IPS DF 6.9 (cell line): ENCODE data around the gene FARS2.
"Not testable (repeated sequence)": the region's sequence is repeated elsewhere in the genome, so short reads cannot be mapped to it uniquely, and the experiment has no call there.

Source experiments
- DNase-seq: peaks from one replicate; pipeline ENCODE4 v3.0.0-alpha.2; 2013; ENCODE audit warnings: low read depth, low spot score
- H3K27ac ChIP-seq: one replicate; pipeline ENCODE4 v1.5.1; 2013; ENCODE audit warnings: low read length, control low read depth
- H3K27me3 ChIP-seq: 2 replicates; pipeline ENCODE4 v1.6.1; 2013; ENCODE audit warnings: mild to moderate bottlenecking, low read length; ENCODE audit not compliant: control insufficient read depth, insufficient read depth
- H3K36me3 ChIP-seq: 2 replicates; pipeline ENCODE4 v1.6.1; 2013; ENCODE audit warnings: low read length; ENCODE audit not compliant: control insufficient read depth, insufficient read depth
- H3K4me1 ChIP-seq: 2 replicates; pipeline ENCODE4 v1.6.1; 2013; ENCODE audit warnings: low read length; ENCODE audit not compliant: control insufficient read depth, insufficient read depth
- H3K4me3 ChIP-seq: 2 replicates; pipeline ENCODE4 v1.5.1; 2013; ENCODE audit warnings: mild to moderate bottlenecking, low read length
- H3K9me3 ChIP-seq: 2 replicates; pipeline ENCODE4 v1.6.1; 2013; ENCODE audit warnings: low read length, inconsistent platforms; ENCODE audit not compliant: control insufficient read depth, insufficient read depth
- WGBS: extraction: QIAGEN DNeasy Blood & Tissue Kit; methylation state at CpG from one replicate; pipeline ENCODE4 v1.1.7; 2013; ENCODE audit warnings: mixed read lengths, missing lambda C conversion rate; ENCODE audit not compliant: insufficient read length, insufficient coverage; 5-methylcytosine and 5-hydroxymethylcytosine counted together

The FARS2 gene

GRCh38 chr6:5554226-5554625, 292.9 kb downstream of the FARS2 start:
- H3K27me3 ChIP-seq: no peaks in the 10 kb centered on the region
- no peaks in the 10 kb centered on the region for H3K4me1 ChIP-seq
- no peaks in the 10 kb centered on the region for H3K36me3 ChIP-seq
- no peaks in the 10 kb centered on the region for H3K9me3 ChIP-seq
- no peak overlapping the region for H3K4me3 ChIP-seq
- no peak overlapping the region for H3K27ac ChIP-seq
- WGBS: no CpG with 5 or more reads among the region's 1 CpG
- DNase-seq: no peak

GRCh38 chr6:5556011-5556410, 294.7 kb downstream of the FARS2 start:
- no CpG with 5 or more reads among the region's 7 CpGs for WGBS

GRCh38 chr6:5557506-5557905, 296.2 kb downstream of the FARS2 start:
- no CpG with 5 or more reads among the region's 5 CpGs for WGBS
- no peaks in the 10 kb centered on the region for H3K9me3 ChIP-seq
- no peaks in the 10 kb centered on the region for H3K27me3 ChIP-seq
- DNase-seq: no peak
- no peaks in the 10 kb centered on the region for H3K36me3 ChIP-seq
- H3K27ac ChIP-seq: no peak overlapping the region
- H3K4me1 ChIP-seq: no peaks in the 10 kb centered on the region
- H3K4me3 ChIP-seq: no peak overlapping the region

More at GRCh38 chr6:5556011-5556410, 294.7 kb downstream of the FARS2 start:
- no peaks in the 10 kb centered on the region for H3K27me3 ChIP-seq
- no peak overlapping the region for H3K27ac ChIP-seq
- no peak overlapping the region for H3K4me3 ChIP-seq
- no peaks in the 10 kb centered on the region for H3K36me3 ChIP-seq
- H3K4me1 ChIP-seq: no peaks in the 10 kb centered on the region
- no peaks in the 10 kb centered on the region for H3K9me3 ChIP-seq
- no peak for DNase-seq

- H3K9me3 ChIP-seq: no peaks in the 10 kb centered on the region
- WGBS: no CpG with 5 or more reads among the region's 2 CpGs
- H3K27me3 ChIP-seq: no peaks in the 10 kb centered on the region
- H3K4me1 ChIP-seq: peaks cover 3% of the 10 kb centered on the region; the same call in 1 of the 2 replicates
- no peak overlapping the region for H3K27ac ChIP-seq
- no peaks in the 10 kb centered on the region for H3K36me3 ChIP-seq
- DNase-seq: no peak
- H3K4me3 ChIP-seq: no peak overlapping the region
Observed at GRCh38 chr6:5559651-5560050, 298.3 kb downstream of the FARS2 start.

- no CpG with 5 or more reads among the region's 3 CpGs for WGBS
- no peaks in the 10 kb centered on the region for H3K9me3 ChIP-seq
- H3K4me3 ChIP-seq: no peak overlapping the region
- DNase-seq: no peak
- H3K36me3 ChIP-seq: no peaks in the 10 kb centered on the region
- no peak overlapping the region for H3K27ac ChIP-seq
- H3K4me1 ChIP-seq: peaks cover 3% of the 10 kb centered on the region; the same call in 1 of the 2 replicates
- no peaks in the 10 kb centered on the region for H3K27me3 ChIP-seq
Observed at GRCh38 chr6:5562277-5562676, 301.0 kb downstream of the FARS2 start.

GRCh38 chr6:5563086-5563485, 301.8 kb downstream of the FARS2 start:
- no peaks in the 10 kb centered on the region for H3K36me3 ChIP-seq
- WGBS: no CpG with 5 or more reads among the region's 4 CpGs
- H3K4me3 ChIP-seq: no peak overlapping the region
- H3K4me1 ChIP-seq: peaks cover 3% of the 10 kb centered on the region; the same call in 1 of the 2 replicates
- no peak overlapping the region for H3K27ac ChIP-seq
- H3K27me3 ChIP-seq: no peaks in the 10 kb centered on the region
- no peak for DNase-seq
- H3K9me3 ChIP-seq: no peaks in the 10 kb centered on the region

GRCh38 chr6:5564746-5565145, 303.4 kb downstream of the FARS2 start:
- H3K4me1 ChIP-seq, H3K27me3 ChIP-seq, H3K36me3 ChIP-seq, DNase-seq, H3K27ac ChIP-seq, H3K9me3 ChIP-seq, H3K4me3 ChIP-seq: not testable (repeated sequence)
- WGBS: no CpG with 5 or more reads among the region's 3 CpGs

GRCh38 chr6:5565971-5566370, 304.7 kb downstream of the FARS2 start:
- no peak for DNase-seq
- Histone ChIP-seq H3K36me3 (no peaks in the 10 kb centered on the region), H3K4me1 (peaks cover 3% of the 10 kb centered on the region; the same call in 1 of the 2 replicates), H3K4me3 (no peak overlapping the region), H3K9me3 (no peaks in the 10 kb centered on the region), H3K27me3 (no peaks in the 10 kb centered on the region), H3K27ac (no peak overlapping the region)
- WGBS: no CpG with 5 or more reads among the region's 3 CpGs

- Histone ChIP-seq H3K36me3 (no peaks in the 10 kb centered on the region), H3K27me3 (no peaks in the 10 kb centered on the region), H3K9me3 (no peaks in the 10 kb centered on the region), H3K4me3 (no peak overlapping the region), H3K4me1 (peaks cover 3% of the 10 kb centered on the region; the same call in 1 of the 2 replicates), H3K27ac (no peak overlapping the region)
- no CpG with 5 or more reads among the region's 4 CpGs for WGBS
- DNase-seq: no peak
Observed at GRCh38 chr6:5566718-5567117, 305.4 kb downstream of the FARS2 start.

- no CpG with 5 or more reads among the region's 3 CpGs for WGBS
- Histone ChIP-seq H3K4me3 (no peak overlapping the region), H3K27ac (no peak overlapping the region), H3K4me1 (peaks cover 3% of the 10 kb centered on the region; the same call in 1 of the 2 replicates), H3K27me3 (no peaks in the 10 kb centered on the region), H3K36me3 (no peaks in the 10 kb centered on the region), H3K9me3 (no peaks in the 10 kb centered on the region)
- no peak for DNase-seq
Observed at GRCh38 chr6:5567352-5567751, 306.0 kb downstream of the FARS2 start.

- peaks cover 3% of the 10 kb centered on the region; the same call in 1 of the 2 replicates for H3K4me1 ChIP-seq
- WGBS: no CpG with 5 or more reads among the region's 2 CpGs
- no peaks in the 10 kb centered on the region for H3K9me3 ChIP-seq
- no peak for DNase-seq
- H3K4me3 ChIP-seq: no peak overlapping the region
- H3K27me3 ChIP-seq: no peaks in the 10 kb centered on the region
- H3K27ac ChIP-seq: no peak overlapping the region
- no peaks in the 10 kb centered on the region for H3K36me3 ChIP-seq
Observed at GRCh38 chr6:5567890-5568289, 306.6 kb downstream of the FARS2 start.
